Activated CD8-positive, alpha-beta memory T cell treated with anti-CD3 and anti-CD28 coated beads, Interleukin-2, amount 50 U/mL, for 1 hour (primary cell): ENCODE data around the gene DNMBP.
"Not testable (repeated sequence)": the region's sequence is repeated elsewhere in the genome, so short reads cannot be mapped to it uniquely, and the experiment has no call there.

Experiments used
- DNase-seq: peaks from one replicate; pipeline ENCODE4 v3.0.0-alpha.2; 2020; ENCODE audit errors: extremely low read depth

Gene DNMBP

DNA sequence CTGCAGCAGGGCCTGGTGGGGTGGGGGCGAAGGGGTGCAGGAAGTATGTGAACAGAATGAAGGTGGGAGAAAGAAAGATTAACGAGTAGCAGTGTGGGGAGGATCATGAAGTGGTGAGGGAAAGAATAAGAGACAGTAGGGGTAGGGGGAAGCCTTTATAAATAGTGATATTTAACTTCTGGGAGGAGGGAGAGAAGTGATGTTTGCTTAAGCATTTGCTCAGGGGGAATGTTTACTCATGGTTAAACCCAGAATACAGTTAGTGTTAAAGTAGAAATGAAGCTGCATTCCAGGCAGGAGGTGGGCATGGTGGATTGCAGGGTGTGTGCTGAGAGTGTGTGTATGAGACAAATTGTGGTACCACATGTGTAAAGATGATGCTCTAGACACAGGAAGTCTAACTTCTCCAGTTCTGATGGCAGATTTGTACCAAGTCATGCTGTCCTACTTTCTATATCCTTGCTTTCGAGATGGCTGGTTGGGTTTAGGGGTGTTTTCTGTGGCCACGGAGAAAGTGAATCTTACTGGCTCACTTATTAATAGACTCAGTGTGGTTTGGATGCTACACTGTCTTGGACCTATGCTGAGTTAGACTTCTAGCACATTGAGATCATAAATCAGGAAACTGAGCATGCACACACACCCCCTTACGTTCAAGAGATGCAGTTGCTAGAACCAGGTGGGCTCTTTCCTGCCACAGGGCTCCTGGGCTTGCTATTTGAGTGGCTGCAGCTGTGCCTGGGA is 10.6 kb upstream of the DNMBP start:
- DNase-seq = no peak

DNA sequence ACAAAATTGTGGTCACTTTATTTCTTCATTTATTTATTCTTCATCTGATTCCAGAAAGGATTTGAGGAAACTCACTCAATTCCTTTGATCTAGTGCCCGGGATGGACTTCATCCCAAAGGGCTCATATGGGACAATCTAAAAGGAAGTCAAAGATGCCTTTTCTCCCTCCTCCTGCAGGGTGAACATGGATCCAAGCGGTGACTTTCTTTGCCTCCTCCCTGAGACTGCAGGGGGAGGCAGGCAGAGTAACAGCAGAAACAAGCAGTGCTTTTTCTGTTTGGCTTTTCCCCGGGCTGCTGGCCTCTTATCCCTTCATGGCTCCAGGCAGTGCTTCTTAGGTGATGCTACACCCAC is 10.0 kb upstream of the DNMBP start:
- no peak for DNase-seq

DNA sequence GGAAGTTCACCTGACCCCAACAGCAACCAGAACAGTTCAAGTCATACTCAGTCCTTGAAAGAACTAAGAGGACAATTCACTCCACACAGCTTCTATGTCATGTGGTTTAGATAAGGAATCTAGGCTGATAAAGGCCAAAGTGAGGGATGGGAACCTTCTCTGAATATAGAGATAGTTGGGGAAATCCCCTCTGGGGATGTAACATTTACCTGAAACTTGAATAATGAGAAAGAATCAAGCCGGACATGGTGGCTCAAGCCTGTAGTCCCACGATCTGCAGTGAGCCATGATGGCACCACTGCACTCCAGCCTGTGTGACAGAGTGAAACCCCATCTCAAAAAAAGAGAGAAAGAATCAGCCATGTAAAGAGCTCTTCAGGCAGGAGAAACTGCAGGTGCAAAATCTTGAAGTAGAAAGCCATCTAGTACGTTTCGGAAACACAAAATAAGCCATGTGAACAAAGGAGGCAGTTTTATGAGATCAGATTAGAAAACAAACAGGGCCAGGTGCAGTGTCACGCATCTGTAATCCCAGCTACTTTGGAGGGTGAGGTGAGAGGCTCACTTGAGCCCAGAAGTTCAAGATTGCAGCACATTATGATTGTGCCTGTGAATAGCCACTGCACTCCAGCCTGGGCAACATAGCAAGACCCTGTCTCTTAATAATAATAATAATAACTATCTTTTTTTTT is 4.5 kb upstream of the DNMBP start:
- no peak for DNase-seq

DNA sequence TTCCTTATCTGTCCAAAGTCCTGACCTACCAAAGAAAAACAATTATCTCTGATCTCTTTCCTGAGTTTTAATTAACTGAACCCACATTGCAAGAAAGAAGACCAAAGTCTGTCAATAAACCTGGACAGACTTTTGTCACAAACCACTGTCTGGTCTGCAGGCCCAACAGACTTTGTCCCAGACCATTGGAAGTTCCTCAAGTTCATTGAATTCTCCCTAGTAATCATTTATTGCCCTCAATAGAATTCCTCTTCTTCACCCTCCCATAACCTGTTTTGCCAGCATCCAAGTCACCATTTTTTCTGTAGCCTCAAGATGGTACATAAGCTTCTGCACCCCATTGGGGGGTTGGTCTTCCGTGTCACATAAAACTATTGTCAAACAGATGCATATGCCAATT is 3.9 kb upstream of the DNMBP start:
- no peak for DNase-seq

DNA sequence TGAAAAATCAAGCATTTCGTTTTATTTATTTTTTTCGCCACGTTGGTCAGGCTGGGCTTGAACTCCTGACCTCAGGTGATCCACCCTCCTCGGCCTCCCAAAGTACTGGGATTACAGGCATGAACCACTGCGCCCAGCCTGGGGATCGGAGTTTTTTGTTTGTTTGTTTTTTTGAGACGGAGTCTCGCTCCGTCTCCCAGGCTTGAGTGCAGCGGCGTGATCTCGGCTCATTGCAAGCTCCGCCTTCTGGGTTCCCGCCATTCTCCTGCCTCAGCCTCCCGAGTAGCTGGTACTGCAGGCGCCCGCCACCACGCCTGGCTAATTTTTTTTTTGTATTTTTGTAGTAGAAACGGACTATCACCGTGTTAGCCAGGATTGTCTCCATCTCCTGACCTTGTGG is 2.2 kb upstream of the DNMBP start:
- DNase-seq = not testable (repeated sequence)

DNA sequence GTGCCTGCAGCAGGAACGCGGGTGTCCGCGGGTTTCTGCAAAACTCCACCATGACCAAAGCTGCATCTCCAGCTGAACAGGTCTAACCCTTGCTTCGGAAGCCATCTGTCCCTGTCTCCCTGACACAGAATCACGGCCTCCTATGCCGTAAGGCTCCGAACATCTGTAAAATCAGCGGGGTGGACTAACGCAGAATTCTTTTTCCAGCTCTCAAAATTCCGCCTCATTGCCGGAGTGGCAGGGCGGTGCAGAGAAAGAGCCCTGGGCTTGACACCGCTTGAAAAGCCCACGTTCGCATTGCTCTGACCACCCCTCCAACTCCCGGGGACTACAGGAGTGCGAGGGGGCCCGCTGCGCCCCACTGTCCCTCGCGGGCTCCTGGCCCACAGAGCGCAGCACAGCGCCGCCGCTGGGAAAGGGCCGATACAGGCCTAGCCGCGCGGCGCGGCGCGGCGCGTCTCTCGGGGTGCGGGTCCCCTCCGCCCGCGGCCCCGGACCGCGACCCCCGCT is 409 bp downstream of the DNMBP start:
- DNase-seq = no peak

DNA sequence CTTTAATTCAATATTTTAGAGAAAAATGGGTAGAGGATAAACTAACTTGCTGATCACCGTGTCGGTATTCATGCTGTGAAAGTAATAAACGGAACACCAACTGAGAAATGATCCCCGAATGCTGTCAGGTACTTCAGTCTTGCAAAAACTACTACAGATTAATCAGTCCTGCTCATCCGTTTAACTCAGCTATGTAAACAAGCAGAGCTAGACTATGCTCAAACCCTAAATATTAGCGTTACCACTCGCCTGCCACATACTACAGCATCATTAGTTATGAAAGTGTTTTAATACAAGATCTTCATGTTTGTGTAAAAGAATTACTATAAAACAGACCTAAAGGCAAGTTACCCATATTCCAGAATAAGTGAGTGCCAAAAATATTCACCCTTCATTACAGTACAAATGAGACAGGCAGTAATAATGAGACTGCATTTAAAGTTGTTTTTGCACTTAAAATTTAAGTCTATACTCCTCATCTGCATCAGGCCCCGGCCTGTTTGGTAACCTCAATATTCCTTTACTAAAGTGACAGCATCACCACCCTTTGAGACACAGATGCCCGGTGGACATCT is 952 bp downstream of the DNMBP start:
- no peak for DNase-seq

DNA sequence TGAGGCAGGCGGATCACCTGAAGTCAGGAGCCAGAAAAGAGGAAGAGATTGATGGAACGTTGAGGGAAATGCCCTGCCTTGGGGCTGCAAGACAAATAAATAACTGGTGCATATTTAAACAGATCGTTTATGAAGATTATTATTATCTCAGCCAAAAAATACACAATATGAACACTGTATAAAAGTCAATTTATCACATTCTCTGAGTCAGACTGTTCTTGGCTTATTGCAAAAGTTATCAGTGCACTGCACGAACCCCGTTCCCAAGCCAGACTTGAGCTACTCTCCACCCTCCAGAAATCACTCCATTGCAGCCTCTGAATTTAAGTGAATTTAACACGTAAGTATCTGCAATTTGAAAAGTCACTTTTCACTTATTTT is 1.6 kb downstream of the DNMBP start:
- DNase-seq = no peak

DNA sequence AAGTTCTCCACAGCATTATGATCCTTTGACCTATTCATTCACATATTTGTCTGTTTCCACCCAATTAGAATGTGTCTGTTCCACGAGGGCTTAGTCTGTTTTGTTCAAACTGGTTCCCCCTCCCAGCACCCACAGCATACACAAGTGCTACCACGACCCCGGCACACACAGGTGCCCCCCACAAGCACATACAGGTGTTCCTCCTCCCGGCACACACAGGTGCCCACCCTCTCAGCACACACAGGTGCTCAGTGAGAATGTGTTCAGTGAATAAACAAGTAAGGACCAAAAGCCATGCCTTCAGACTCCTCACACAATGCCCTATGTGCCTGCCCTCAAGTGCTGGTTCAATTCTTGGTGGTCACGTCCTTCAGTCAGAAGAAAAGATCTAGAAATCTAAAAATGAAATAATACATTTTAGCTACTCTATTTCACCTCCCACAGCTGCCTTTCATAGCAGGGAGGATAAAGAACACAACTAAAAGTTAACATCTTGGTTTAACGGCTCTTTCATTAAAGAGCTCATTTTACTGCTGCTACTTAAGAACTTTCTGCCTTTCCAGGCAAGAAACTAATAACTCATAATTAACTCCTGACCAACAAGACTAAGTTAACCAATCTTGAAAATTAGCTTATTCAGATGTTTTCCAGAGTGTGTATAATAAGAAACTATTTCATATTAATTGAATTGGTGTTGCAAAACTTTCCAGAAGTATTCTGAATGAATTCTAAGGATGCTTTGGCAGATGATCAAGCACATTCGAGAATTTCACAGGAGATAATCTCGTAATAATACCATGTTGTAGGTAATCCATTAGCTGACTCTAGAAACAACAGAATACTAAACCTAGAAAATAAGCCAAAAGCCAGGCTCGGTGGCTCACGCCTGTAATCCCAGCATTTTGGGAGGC is 2.3 kb downstream of the DNMBP start:
- DNase-seq = no peak

DNA sequence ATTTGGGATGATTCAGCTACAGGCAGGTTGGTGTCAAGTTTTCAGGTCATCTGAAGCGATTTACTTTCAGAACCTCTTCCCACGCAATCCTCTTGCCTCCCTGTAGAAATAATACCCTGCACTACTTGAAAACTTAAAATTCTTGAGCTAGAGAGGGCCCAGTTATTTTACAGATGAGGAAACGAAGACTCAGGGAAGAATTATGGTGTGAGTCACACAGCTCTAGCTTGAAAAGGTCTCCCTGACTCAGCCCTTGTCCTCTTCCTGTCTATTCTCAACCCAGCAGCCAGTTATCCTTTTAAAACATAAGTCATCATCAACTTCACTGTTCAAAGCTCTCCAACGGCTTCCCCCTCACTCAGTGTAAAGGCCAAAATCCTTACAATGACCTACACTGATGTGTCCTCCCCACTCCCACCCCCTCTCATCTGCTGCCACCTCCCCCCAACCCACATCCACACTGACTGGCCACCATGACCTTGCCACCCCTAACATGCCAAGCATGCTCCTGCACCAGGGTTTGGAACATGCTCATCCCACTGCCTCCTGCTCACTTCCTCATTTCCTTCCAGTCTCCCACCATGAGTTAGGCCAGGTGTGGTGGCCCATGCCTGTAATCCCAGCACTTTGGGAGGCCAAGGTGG is 3.4 kb downstream of the DNMBP start:
- DNase-seq = no peak

DNA sequence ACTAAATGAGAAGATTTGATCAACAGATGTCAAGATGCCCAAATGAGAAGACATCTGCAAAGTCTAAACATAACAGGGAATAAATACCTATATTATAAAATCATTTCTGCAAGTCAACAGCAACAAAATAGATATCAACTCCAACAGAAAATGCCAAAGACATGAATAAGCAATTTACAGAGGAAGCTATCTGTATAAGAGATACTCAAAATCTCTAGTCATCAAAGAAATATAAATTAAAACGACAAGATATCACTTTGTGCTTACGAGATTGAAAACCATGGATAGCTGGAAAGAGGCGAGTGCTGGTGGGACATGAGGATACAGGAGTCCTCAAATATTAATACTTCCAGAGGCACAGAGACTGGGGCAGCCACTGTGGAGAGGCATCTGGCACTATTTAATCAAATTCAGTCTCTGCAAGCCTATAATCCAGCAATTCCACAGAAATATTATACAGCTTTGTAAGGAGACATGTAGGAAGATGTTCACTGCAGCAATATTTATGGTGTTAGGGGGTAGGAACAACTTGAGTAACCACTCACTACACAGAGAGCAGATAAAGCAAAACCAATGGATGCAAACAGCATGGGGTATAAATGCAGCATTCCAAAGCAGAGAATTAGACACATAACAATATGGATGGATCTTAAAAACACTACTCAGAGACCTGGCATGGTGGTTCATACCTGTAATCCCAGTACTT is 4.8 kb downstream of the DNMBP start:
- DNase-seq = no peak

DNA sequence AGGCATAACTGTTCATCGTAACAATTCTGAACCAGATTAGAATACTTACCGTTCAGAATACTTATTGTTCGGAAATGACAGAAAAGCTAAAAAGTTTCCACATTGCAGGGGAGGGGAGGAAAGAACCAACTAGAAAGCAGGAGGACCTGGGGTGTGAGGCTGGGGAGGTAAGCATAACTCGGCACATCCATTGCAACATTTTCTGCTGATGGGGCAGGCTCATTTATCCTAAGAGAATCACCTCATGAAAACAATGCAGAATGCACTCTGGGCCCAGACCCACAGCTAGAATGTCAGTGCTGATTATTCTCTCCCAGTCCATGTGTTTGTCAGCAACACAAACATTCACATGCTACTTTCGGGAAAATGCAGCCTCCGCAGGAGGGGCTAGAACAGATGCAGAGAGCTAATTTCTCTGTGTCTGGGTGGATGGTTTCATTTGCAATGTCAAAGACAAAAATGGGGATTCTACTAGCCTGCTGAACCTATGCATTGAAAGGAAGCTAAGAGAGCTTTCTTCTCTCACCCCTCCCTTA is 9.6 kb downstream of the DNMBP start:
- DNase-seq = no peak

DNA sequence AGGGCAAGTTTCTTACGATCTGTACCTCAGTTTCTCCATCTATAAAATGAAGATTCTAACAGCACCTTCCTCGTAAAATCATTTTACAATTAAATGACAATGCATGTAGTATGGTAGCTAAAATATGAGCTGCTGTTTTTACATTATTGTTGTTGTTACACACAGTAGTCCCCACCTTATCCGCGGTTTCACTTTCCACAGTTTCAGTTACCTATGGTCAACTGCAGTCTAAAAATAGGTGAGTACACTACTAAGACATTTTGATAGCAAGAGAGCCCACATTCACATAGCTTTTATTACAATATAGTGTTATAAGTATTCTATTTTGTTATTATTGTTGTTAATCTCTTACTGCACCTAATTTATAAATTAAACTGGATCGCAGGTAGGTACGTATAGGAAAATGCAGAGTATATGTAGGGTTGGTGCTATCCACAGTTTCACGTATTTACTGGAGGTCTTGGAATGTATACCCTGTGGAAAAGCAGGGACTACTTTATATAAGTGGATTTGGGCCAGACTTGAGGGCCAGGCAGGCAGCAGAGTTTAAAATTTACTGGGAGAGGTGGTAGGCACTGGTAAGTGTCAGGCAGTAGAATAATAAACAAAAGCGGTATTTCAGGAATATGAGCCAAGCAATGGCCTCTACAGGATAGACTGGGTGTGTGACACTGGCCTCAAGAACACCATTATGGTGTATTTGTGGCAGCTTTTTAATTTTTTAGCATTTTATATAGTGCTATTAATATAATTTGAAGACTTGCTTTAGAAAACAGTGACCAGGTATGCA is 10.2 kb downstream of the DNMBP start:
- no peak for DNase-seq

DNA sequence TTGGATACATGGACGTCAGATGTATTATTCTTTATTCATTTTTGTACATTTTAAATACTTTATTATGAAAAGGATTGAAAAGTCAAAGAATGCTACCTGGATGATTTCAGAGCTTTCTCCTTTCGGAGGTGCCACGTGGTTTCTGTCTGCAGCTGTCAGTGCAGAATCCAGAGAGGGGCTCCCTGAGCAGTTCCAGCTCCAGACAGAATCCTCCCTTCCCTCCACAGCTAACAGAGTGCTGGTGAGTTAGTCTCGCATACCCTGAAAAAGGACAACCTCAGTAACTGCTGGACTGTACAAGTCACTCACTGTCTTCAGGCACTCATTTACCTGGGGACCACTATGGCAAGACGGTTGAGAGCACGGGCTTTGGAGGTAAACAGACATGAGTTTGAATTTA is 10.9 kb downstream of the DNMBP start:
- no peak for DNase-seq

DNA sequence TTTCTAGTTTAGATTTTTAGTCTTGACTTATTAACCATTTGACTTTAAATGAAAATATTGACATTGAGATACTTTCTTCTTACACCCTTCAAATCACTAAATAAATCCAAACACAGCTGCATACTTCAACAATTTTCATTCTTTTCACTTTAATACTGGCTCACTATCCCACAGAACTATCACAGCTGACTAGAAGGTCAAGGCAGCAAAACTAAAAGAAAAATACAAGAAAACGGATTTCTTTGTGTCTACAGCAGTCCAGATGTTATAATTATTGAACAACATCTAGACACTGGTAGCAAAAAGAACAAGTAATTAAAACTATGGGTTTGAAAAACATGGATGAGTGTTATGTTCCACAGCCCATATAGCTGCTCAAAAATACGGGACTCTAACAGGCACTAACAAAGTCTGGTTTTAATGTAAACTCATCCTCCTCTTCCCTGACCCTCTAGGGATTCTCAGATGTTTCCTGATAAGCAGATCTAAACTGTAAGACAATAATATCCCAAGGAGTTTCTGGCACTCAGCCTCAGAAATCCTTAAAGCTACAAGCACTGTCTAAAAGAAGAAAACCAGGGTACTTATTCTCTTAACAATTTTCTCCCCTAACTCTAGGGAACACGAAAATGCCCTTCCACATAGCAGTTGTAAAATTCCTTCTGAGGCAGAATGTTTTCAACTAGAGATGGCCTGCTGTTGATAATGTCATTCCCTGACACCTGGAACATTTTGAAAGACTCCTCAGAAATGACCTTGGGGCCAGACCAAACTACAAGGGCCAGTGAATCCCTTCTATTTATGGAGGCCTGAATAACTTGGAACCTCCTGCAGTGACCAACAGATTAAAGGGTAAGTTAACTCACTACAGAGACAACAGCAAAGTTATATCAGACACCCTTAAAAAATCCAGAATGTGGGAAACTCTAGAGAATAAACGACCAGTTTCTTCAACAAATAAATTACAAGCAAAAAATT is 12.8 kb downstream of the DNMBP start:
- DNase-seq = no peak

DNA sequence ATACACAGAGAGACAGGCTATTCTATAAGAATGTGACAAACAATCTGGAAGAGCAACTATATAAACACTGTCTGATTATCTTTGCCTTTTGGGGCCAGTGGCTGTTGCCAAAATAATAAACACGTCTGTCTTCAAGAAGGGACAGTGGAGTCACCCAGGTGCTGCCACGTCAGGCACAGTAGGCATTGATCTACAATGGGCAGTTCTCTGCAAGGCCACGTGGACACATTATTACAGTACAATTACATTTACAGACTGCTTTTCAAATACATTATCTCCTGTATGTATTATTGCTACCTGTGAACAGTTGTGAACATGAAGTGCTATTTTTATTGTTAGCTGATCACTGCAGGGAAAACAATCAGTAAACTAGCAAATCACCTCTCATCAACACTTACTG is 14.0 kb downstream of the DNMBP start:
- DNase-seq = no peak

DNA sequence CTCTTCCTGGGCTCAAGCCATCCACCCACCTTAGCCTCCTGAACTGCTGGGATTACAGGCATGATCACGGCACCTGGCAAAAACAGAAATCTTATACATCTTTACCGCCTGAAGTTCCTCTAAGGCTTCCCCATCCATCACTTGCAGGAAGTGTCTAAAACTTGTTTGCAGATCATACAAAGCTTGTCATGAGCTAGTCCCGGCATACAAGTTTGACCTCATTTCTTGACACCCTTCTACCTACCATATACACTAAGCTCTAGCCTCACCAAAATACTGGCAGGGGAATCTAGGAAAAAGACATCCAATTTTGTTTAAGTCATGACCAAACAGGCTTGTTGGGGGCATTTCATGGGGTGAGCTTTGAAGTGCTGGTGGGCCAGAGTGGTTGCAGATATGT is 14.5 kb downstream of the DNMBP start:
- DNase-seq = no peak

DNA sequence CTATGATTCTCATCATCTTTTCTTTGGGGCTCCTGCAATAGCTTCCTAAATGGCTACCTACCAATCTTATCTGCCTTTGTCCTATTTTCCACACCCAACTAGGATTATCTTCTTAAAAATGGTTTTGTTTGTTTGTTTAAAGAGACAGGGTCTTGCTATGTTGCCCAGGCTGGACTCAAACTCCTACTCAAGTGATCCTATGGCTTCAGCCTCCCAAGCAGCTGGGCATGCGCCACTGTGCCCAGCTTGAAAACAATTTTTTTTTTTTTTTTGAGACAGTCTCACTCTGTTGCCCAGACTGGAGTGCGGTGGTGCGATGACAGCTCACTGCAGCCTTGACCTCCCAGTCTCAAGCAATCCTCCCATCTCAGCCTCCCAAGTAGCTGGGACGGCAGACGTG is 14.9 kb downstream of the DNMBP start:
- no peak for DNase-seq
